Bronchial smooth muscle cell (primary cell): ENCODE results near the gene SMIM34. TPM values are rescaled to one million over a fixed set of nuclear protein-coding genes. Genes with fewer than 3 reads are reported as not detected.

ENCODE experiments used
- total RNA-seq: library from RNA; depleted of rRNA; stranded (reverse); fragments of >200 nt; gene quantifications from 2 replicates; pipeline ENCODE4 v1.2.1, GENCODE V29; 2014

The SMIM34 gene, protein sequence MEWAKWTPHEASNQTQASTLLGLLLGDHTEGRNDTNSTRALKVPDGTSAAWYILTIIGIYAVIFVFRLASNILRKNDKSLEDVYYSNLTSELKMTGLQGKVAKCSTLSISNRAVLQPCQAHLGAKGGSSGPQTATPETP
- total RNA-seq, result not detected in 2 replicates

DNA sequence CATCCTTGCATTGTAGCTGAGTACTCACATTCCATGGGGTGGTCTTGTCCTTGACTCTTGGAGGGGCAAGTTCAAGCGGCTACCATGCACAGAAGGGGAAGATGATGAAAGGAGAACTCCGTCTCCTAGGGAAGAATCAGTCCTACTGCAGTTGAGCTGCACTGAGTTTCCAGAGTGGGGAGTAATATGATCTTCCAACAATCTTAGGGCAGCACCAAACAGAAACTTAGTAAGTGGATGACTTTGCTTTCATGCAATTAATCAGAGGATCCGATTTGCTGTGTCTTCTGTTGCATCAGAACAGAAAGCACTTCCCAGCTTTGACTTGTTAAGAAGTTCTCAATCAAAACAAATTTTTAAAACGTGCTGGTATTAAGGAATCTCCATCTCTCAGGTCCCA lies at the start of gene SMIM34:
SMIM34 (minus strand) TSS at position 147 of the 400 bp plus-strand sequence; CDS start at position 35, 112 bp downstream.

DNA sequence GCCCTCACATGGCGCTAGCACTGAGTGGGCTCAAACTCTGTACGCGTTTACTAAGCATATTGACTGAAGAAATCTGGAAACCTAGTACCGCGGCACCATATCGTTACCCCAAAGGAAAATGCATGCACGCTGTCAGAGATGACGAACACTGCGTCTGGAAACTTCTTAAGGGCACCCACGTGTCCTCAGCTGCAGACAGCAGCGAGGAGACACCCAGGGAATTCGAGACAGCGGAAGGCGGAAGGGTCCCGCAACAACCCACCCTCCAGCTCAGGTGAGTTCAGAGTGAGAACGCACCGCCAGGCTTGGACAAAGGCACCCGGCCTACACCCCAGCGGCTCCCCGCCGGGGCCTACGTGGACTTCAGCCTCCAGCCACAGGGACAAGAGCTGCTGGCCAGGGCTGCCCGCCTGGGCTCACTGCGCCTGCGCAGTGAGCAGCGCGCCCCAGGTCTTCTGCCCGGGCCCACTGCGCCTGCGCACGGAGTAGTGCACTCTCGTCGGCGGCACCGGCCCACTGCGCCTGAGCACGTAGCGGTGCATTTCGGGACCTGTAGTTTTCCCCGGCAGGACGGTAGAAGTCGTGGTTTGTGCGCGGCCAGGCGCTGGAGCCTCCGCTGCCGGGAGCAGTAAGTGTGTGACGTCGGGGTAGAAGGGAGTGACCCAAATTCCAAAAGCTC lies 48.7 kb downstream of the SMIM34 start, which contains the start of gene SMIM11:
SMIM11 (plus strand) TSS at position 568 of the 679 bp plus-strand sequence. CDS start 3,998 bp downstream, outside the sequence.

Other genes starting within 250 kb of the SMIM34 start
- 0.16 TPM in 1 of 2 replicates, not detected in the other for gene KCNE2, start 59.9 kb downstream of the SMIM34 start, total RNA-seq
- gene SMIM11, start 48.4 kb downstream of the SMIM34 start, total RNA-seq, result 14.2 and 15.6 TPM in 2 replicates
- 0.16 and 0.17 TPM in 2 replicates for gene KCNE1, start 88.3 kb upstream of the SMIM34 start, total RNA-seq
- gene RCAN1, start 191.2 kb upstream of the SMIM34 start, total RNA-seq, result 33.4 and 46.7 TPM in 2 replicates
- 0.16 and 0.52 TPM in 2 replicates for gene CLIC6, start 245.0 kb upstream of the SMIM34 start, total RNA-seq